ENCODE data around the gene SESTD1. TPM values are rescaled to one million over a fixed set of nuclear protein-coding genes. Genes with fewer than 3 reads are reported as not detected.
A peak's percentile ranks its signal among the peaks of the same experiment; 100 is the strongest.

The SESTD1 gene
- total RNA-seq, 2 donors from 2014 or later = 35.3 to 62.2 TPM

- H3K4me1 ChIP-seq (ENCODE audit: control insufficient read depth in 1 of 2, low read depth in 2 of 2) = peaks cover 25 to 53% of the 10 kb centered on the region in 2 donors
- no peaks in the 10 kb centered on the region for H3K9me3 ChIP-seq
- no peak overlapping the region for H3K4me3 ChIP-seq
- no peak for ATAC-seq (ENCODE audit: insufficient number of reproducible peaks, low FRiP score, low read depth)
- no peak for TF ChIP-seq CTCF (IDR thresholded peaks at IDR 0.05)
- DNase-seq (ENCODE audit: low spot score) = no peak
- H3K36me3 ChIP-seq = no peaks in the 10 kb centered on the region
- H3K27me3 ChIP-seq (replicated peaks; ENCODE audit: insufficient read depth) = no peaks in the 10 kb centered on the region
- peak overlapping the region; percentile 74 to 91 for H3K27ac ChIP-seq
Measured at GRCh38 chr2:179273461-179273962, 8.9 kb upstream of the SESTD1 start.

- TF ChIP-seq CTCF (IDR thresholded peaks at IDR 0.05) = no peak
- ATAC-seq (ENCODE audit: insufficient number of reproducible peaks, low FRiP score, low read depth) (no peak), DNase-seq (ENCODE audit: low spot score) (no peak)
- no peaks in the 10 kb centered on the region for H3K27me3 ChIP-seq (replicated peaks; ENCODE audit: insufficient read depth)
- peaks cover 29 to 55% of the 10 kb centered on the region in 2 donors for H3K4me1 ChIP-seq (ENCODE audit: control insufficient read depth in 1 of 2, low read depth in 2 of 2)
- H3K9me3 ChIP-seq = no peaks in the 10 kb centered on the region
- H3K27ac ChIP-seq = peak overlapping the region; percentile 74 to 91
- H3K36me3 ChIP-seq = no peaks in the 10 kb centered on the region
- peak overlapping the region; percentile 43 for H3K4me3 ChIP-seq
Measured at GRCh38 chr2:179272406-179273192, 8.0 kb upstream of the SESTD1 start.

- Histone ChIP-seq H3K27ac (no peak overlapping the region), H3K36me3 (no peaks in the 10 kb centered on the region), H3K4me3 (no peak overlapping the region), H3K9me3 (no peaks in the 10 kb centered on the region), H3K4me1 (ENCODE audit: control insufficient read depth in 1 of 2, low read depth in 2 of 2) (peaks cover 33 to 58% of the 10 kb centered on the region in 2 donors), H3K27me3 (replicated peaks; ENCODE audit: insufficient read depth) (no peaks in the 10 kb centered on the region)
- no peak for TF ChIP-seq CTCF (IDR thresholded peaks at IDR 0.05)
- DNase-seq (ENCODE audit: low spot score) = no peak
- no peak for ATAC-seq (ENCODE audit: insufficient number of reproducible peaks, low FRiP score, low read depth)
Measured at GRCh38 chr2:179270689-179271088, 6.1 kb upstream of the SESTD1 start.

- Histone ChIP-seq H3K36me3 (no peaks in the 10 kb centered on the region), H3K4me3 (no peak overlapping the region), H3K9me3 (no peaks in the 10 kb centered on the region), H3K4me1 (ENCODE audit: control insufficient read depth in 1 of 2, low read depth in 2 of 2) (peaks cover 30 to 44% of the 10 kb centered on the region in 2 donors), H3K27ac (peak overlapping the region in 1 of 2 donors; percentile 14), H3K27me3 (replicated peaks; ENCODE audit: insufficient read depth) (no peaks in the 10 kb centered on the region)
- no peak for TF ChIP-seq CTCF (IDR thresholded peaks at IDR 0.05)
- ATAC-seq (ENCODE audit: insufficient number of reproducible peaks, low FRiP score, low read depth) (no peak), DNase-seq (ENCODE audit: low spot score) (no peak)
Measured at GRCh38 chr2:179268277-179268925, 3.8 kb upstream of the SESTD1 start.

- Histone ChIP-seq H3K27me3 (replicated peaks; ENCODE audit: insufficient read depth) (no peaks in the 10 kb centered on the region), H3K27ac (peak overlapping the region; percentile 25 to 87), H3K4me1 (ENCODE audit: control insufficient read depth in 1 of 2, low read depth in 2 of 2) (peaks cover 23 to 36% of the 10 kb centered on the region in 2 donors), H3K4me3 (peak overlapping the region; percentile 1), H3K36me3 (no peaks in the 10 kb centered on the region), H3K9me3 (no peaks in the 10 kb centered on the region)
- TF ChIP-seq CTCF (IDR thresholded peaks at IDR 0.05) = no peak
- ATAC-seq (ENCODE audit: insufficient number of reproducible peaks, low FRiP score, low read depth) (no peak), DNase-seq (ENCODE audit: low spot score) (no peak)
Measured at GRCh38 chr2:179266271-179266670, 1.6 kb upstream of the SESTD1 start.
